Activated T-cell treated with anti-CD3 and anti-CD28 coated beads, Interleukin-2, amount 50 U/mL, for 4 hours (primary cell): ENCODE measurements around the gene LRIF1. TPM values are rescaled to one million over a fixed set of nuclear protein-coding genes. Genes with fewer than 3 reads are reported as not detected.
"Not testable (repeated sequence)": the region's sequence is repeated elsewhere in the genome, so short reads cannot be mapped to it uniquely, and the experiment has no call there.

Experiments used
- ATAC-seq, 2 donors: fragments of 200-7000 bp; cut with Tn5 transposase; one replicate each; pipeline ENCODE4 v1.10.0; 2021
- DNase-seq: peaks from one replicate; pipeline ENCODE4 v3.0.0-alpha.2; 2020
- H3K27me3 Mint-ChIP-seq: one replicate; pipeline ENCODE4 v1.8.0; 2021; ENCODE audit warnings: low read depth, mixed read lengths
- H3K36me3 Mint-ChIP-seq: one replicate; pipeline ENCODE4 v1.8.0; 2022; ENCODE audit warnings: mixed read lengths; ENCODE audit not compliant: insufficient read depth
- H3K4me1 Mint-ChIP-seq: one replicate; pipeline ENCODE4 v1.8.0; 2021; ENCODE audit warnings: low read depth, mixed read lengths
- H3K4me3 Mint-ChIP-seq: one replicate; pipeline ENCODE4 v1.8.0; 2021; ENCODE audit warnings: mild to moderate bottlenecking, moderate library complexity, mixed read lengths
- H3K9me3 Mint-ChIP-seq: one replicate; pipeline ENCODE4 v1.8.0; 2021; ENCODE audit warnings: mixed read lengths
- total RNA-seq, 3 donors: library from RNA; stranded (reverse); gene quantifications; one replicate each; pipeline ENCODE4 v1.2.1, GENCODE V29; 2021

The LRIF1 gene
- total RNA-seq, 3 donors from 2014 or later: 7.5 to 10.1 (median 9.5) TPM

DNA sequence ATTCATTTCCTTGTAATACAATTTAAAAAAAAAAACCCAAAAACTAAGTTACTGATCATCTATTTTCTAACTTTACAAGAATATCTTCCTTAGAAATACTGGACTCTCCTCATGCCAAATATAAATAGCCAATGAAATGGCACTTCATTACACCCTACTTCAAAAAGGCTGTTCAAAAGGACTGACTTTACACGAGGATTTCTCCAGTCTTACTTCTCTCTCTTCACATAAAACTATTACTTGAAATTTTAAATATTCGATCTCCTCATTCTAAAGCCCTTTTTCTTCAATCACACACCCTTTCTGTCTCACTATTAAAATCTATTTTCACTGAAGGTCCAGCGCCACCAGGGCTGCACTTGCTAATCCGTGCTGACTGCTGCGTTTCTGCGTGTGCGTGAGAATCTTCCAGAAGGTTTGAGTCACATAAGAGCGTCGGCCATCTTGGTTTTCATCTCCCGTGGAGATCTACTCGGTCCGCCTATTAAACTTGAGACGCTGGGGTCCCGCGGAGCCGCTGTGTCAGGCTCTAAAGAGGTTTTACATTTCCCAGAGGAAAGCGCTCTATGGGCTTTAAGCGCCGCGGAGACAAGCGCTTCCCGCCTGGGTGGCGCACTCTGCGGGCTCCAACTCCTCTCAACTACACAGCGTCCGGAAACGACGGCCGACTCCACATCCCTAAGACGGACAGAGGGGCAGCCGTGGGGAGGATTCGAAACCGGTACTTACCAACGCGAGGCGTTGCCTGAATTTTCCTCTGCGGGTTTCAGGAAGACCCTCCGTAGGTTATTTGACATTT, 631 bp downstream of the LRIF1 start:
- DNase-seq: peak; percentile 45
- peak overlapping the region; percentile 89 for H3K4me3 Mint-ChIP-seq
- peaks cover 42% of the 10 kb centered on the region for H3K9me3 Mint-ChIP-seq
- peaks cover 3% of the 10 kb centered on the region for H3K27me3 Mint-ChIP-seq
- peak; percentile 25 to 34 for ATAC-seq
- peaks cover 37% of the 10 kb centered on the region for H3K4me1 Mint-ChIP-seq
- H3K36me3 Mint-ChIP-seq: peaks cover 27% of the 10 kb centered on the region

DNA sequence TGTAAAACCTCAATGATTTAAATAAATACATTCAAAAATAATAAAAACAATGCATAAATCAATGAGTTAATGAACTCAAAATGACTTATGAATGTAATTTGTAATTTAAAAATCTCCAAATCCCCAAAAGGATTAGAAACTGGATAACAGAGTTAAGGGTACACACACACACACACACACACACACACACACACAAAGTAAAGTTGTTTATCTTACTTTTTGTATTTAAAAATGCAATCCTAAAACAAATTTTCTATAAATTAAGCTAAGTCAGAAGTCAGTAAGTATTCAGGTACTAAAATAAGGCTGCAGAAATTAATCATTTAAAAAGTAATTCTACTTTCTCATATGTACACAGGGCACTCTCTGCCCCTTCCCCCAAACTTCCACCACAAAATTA, 1.8 kb downstream of the LRIF1 start:
- ATAC-seq (no peak), DNase-seq (no peak)
- H3K4me1 Mint-ChIP-seq: peaks cover 37% of the 10 kb centered on the region
- H3K27me3 Mint-ChIP-seq: no peaks in the 10 kb centered on the region
- H3K4me3 Mint-ChIP-seq: no peak overlapping the region
- H3K36me3 Mint-ChIP-seq: peaks cover 27% of the 10 kb centered on the region
- peaks cover 38% of the 10 kb centered on the region for H3K9me3 Mint-ChIP-seq

DNA sequence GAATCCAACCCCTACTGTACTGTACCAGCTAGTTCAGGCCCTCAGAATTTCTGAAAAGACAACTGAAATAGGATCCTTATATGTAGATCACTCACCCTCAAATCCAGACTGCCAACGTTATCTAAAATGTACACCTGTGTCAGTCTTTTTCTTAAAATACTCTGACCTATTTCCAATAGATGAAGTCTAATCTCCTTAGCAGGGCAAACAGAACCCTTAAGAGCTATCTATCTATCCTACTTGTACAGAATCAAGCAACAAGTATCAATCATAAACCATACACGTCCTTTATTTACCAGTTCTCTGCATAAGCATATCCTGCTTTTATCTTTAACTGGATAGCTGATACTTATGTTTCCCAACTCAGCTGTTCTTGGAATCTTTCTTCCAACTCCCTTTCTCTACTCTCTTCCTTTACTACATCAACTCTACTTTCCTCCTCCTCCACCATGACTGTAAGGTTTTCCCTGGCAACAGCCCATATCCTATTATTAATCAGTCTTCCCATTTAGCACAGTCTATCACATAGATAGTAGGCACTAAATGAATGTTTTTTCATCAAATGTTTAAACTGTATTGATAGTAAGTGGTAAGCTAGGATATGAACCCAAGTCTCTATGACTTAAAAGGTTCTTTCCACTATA, 2.8 kb downstream of the LRIF1 start:
- H3K4me1 Mint-ChIP-seq: peaks cover 37% of the 10 kb centered on the region
- ATAC-seq: no peak
- H3K4me3 Mint-ChIP-seq: no peak overlapping the region
- no peaks in the 10 kb centered on the region for H3K27me3 Mint-ChIP-seq
- H3K9me3 Mint-ChIP-seq: peaks cover 38% of the 10 kb centered on the region
- peaks cover 27% of the 10 kb centered on the region for H3K36me3 Mint-ChIP-seq
- DNase-seq: no peak

DNA sequence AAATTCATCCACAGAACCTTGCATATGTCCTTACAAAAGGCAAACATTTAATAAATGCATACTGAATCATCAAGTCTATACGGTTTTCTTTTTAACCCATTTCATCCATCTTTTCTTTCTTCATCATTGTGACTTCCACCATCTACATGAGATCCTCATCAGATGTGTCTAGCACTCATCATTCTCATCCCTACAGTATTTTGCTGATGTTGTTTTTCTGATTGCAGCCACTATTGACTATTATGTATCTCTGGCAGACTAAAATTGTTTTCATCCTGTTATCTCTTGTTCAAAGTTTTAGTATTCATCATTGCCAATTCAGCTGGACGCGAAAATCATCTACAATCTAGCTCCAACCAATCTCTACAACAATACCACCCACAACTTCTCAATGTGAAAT, 5.9 kb downstream of the LRIF1 start:
- Mint-ChIP-seq H3K4me1 (peaks cover 19% of the 10 kb centered on the region), H3K9me3 (peaks cover 29% of the 10 kb centered on the region), H3K27me3 (no peaks in the 10 kb centered on the region), H3K36me3 (peaks cover 28% of the 10 kb centered on the region), H3K4me3 (no peak overlapping the region)
- ATAC-seq (no peak), DNase-seq (no peak)

DNA sequence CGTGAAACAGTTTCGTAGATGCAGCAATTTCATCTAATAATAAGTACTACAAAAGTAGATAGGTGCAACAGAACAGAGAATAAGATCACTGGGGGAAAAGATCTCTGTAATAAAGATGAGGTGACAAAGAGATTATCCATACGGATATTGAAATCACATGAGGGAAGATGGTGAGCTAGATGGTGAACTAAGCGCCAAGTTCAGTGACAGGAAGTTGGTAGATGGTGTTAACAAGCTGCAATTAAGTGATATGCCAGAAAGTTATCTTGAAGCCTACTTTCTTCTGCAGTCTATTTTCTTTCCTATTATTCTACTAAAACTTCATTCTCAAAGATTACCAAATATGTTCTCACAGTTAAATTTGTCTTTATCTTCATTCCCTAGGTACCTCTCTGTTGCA, 7.1 kb downstream of the LRIF1 start:
- Mint-ChIP-seq H3K27me3 (no peaks in the 10 kb centered on the region), H3K4me3 (no peak overlapping the region), H3K36me3 (peaks cover 33% of the 10 kb centered on the region), H3K9me3 (peaks cover 27% of the 10 kb centered on the region), H3K4me1 (peaks cover 15% of the 10 kb centered on the region)
- ATAC-seq (no peak), DNase-seq (no peak)

DNA sequence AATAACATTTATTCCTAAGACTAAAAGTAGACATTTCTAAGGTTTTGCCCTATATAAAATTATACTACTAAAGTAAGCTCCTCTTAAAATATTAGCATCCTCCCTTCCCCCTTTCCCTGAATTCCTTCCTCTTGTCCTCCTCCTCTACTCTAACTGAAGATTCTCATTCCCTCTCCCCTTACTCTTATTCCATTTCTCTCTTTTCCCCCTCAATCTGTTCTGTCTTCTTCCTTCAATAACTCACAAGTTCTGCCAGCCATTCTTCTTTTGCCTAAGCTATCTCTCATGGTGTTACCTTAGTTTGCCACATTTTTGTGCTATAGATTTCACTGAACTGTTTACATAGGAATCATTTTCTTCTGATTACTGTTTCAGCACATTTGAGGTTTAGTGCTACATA, 10.7 kb downstream of the LRIF1 start:
- DNase-seq (no peak), ATAC-seq (no peak)
- Mint-ChIP-seq H3K27me3 (no peaks in the 10 kb centered on the region), H3K9me3 (peaks cover 32% of the 10 kb centered on the region), H3K4me1 (no peaks in the 10 kb centered on the region), H3K36me3 (peaks cover 45% of the 10 kb centered on the region), H3K4me3 (no peak overlapping the region)

DNA sequence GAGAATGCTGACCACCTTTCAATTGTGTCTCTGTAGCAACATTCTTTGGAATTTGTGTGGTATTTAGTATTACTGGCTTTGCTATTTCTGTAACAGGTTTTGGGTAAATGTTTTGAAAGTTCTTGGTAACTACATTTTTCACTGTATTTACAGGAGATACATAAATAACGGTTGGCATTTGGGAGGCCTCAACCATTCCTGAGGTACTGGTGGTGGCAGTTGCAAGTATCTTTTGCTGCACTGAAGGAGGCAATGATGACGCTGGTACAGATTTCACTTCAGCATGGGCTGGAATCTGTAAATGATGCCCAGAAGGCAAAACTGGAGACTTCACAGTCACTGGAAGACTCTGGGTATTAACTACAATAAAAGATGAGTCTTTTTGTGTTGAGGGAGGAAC, 11.7 kb downstream of the LRIF1 start:
- Mint-ChIP-seq H3K27me3 (no peaks in the 10 kb centered on the region), H3K36me3 (peaks cover 51% of the 10 kb centered on the region), H3K4me1 (no peaks in the 10 kb centered on the region), H3K9me3 (peaks cover 32% of the 10 kb centered on the region), H3K4me3 (no peak overlapping the region)
- ATAC-seq: no peak
- DNase-seq: no peak

DNA sequence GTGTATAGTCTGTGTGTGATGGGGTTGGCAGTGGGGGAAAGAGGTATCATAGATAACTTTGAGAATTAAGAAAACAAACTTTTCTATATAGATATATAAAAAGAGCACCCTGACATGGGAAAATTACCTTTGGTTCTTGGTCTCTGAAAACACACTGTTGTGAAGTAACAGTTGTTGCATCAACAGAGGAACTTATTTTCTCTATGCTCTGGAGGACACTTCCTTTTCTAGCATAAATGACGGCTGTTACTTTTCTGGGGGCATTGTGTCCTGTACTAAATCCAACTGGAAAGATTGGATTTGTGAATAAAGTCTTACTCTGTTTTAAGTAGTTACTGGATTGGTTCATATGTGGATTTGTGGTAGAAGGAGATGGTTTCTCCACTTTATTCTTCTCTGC, 12.6 kb downstream of the LRIF1 start:
- peaks cover 54% of the 10 kb centered on the region for H3K36me3 Mint-ChIP-seq
- no peak overlapping the region for H3K4me3 Mint-ChIP-seq
- ATAC-seq: no peak
- no peaks in the 10 kb centered on the region for H3K4me1 Mint-ChIP-seq
- peaks cover 32% of the 10 kb centered on the region for H3K9me3 Mint-ChIP-seq
- no peak for DNase-seq
- no peaks in the 10 kb centered on the region for H3K27me3 Mint-ChIP-seq

DNA sequence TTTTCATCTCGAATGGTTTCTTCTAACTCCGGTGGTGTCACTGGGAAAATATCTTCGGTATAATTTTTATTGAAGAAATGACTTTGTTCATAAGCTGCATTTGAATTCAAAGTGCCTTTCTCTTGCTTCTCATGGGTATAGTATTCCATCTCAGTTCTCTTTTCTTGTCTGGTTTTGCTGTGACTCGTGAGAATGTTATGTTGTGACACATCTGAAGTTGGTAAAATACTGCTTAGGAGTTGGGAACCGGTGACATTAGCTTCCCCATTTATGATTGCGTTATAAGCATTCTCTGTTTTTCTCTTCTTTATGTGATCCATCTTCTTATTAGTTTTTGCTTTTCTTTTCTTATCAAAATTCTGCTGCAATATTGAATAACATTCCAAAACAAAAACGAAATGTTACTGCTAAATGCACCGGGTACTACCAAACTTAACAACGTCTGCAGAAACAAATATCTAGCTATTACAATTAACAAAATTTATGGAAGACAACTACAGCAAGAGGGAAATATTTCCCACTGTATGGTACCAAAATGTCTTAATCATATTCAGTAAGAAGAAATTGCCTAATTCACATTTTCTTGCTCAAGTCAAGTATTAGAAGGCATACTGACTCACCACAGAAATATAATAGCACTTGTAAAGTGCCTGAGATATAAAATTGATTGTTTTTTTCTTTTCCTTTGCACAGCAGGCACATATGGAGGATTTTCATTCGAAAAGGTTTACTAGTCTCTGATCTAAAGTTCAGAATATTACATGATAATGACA, 15.5 kb downstream of the LRIF1 start:
- Mint-ChIP-seq H3K9me3 (peaks cover 27% of the 10 kb centered on the region), H3K36me3 (peaks cover 52% of the 10 kb centered on the region)

DNA sequence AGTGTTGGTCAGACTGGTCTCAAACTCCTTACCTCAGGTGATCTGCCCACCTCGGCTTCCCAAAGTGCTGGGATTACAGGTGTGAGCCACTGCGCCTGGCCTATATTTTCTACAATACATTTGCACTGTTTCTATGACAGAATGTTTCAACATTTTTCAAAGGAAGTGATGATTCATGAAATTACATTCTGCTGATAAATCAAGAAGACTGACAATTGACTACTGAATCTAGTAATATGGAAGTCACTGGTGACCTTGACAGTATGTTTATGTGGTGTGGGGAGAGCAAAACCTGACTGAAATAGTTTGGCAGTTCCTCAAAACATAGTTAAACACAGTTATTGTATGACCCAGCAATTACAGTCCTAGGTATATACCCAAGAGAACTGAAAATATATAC, 18.1 kb downstream of the LRIF1 start:
- no peak for DNase-seq
- Mint-ChIP-seq H3K36me3 (peaks cover 33% of the 10 kb centered on the region), H3K4me3 (no peak overlapping the region), H3K4me1 (no peaks in the 10 kb centered on the region), H3K9me3 (peaks cover 14% of the 10 kb centered on the region), H3K27me3 (no peaks in the 10 kb centered on the region)
- ATAC-seq: no peak

More for the DNA sequence above, 15.5 kb downstream of the LRIF1 start:
- no peak overlapping the region for H3K4me3 Mint-ChIP-seq
- DNase-seq: no peak
- H3K27me3 Mint-ChIP-seq: no peaks in the 10 kb centered on the region
- no peak for ATAC-seq
- H3K4me1 Mint-ChIP-seq: no peaks in the 10 kb centered on the region

DNA sequence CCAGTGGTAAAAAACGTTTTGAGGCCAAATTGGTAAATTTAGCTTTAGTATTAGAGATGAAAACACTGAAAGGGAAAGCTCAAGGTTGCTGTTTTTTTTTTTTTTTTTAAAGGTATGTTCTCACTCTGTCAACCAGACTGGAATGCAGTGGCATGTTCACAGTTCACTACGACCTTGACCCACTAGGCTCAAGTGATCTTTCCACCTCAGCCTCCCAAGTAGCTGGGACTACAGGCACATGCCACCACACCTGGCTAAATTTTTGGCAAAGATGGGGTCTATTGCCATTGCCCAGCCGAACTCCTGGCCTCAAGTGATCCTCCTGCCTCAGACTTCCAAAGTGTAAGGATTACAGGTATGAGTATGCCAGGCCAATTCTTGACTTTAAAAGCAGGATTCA, 18.9 kb downstream of the LRIF1 start:
- DNase-seq (no peak), ATAC-seq (no peak)
- H3K36me3 Mint-ChIP-seq: peaks cover 26% of the 10 kb centered on the region
- H3K4me1 Mint-ChIP-seq: no peaks in the 10 kb centered on the region
- no peaks in the 10 kb centered on the region for H3K27me3 Mint-ChIP-seq
- no peak overlapping the region for H3K4me3 Mint-ChIP-seq
- H3K9me3 Mint-ChIP-seq: peaks cover 14% of the 10 kb centered on the region

DNA sequence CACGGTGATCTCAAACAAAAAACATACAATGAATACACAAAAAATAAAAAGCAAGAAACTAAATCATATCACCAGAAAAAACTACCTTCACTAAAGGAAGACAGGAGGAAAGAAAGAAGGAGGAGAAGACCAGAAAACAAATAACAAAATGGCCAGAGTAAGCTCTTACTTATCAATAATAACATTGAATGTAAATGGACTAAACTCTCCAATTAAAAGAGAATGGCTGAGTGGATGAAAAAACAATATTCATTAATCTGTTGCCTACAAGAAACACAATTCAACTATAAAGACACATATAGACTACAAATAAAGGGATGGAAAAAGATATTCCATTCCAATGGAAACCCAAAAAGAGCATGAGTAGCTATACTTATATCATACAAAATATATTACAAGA, 27.2 kb downstream of the LRIF1 start:
- DNase-seq (no peak), ATAC-seq (no peak)
- Mint-ChIP-seq H3K4me1 (no peaks in the 10 kb centered on the region), H3K36me3 (peaks cover 13% of the 10 kb centered on the region), H3K9me3 (peaks cover 49% of the 10 kb centered on the region), H3K4me3 (no peak overlapping the region), H3K27me3 (no peaks in the 10 kb centered on the region)

DNA sequence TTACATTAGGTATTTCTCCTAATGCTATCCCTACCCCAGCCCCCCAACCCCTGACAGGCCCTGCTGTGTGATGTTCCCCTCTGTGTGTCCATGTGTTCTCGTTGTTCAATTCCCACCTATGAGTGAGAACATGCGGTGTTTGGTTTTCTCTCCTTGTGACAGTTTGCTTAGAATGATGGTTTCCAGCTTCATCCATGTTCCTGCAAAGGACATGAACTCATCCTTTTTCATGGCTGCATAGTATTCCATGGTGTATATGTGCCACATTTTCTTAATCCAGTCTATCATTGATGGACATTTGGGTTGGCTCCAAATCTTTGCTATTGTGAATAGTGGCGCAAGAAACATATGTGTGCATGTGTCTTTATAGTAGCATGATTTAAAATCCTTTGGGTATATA, 32.6 kb downstream of the LRIF1 start:
- H3K36me3 Mint-ChIP-seq: peaks cover 16% of the 10 kb centered on the region

DNA sequence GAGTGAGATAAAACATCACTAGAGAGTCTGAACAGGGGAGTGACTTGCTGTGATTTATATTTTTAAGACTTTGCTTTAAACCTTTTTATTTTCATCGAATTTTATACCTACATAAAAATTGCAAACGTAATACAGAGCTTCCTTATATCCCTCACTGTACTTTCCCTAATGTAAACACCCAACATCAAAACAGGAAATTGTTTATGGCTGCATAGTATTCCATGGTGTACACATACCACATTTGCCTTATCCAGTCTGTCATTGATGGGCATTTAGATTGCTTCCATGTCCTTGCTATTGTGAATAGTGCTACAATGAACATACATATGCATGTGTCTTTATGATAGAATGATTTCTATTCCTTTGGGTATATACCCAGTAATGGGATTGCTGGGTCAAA, 34.8 kb downstream of the LRIF1 start:
- H3K27me3 Mint-ChIP-seq: no peaks in the 10 kb centered on the region
- ATAC-seq: no peak
- H3K36me3 Mint-ChIP-seq: peaks cover 16% of the 10 kb centered on the region
- H3K4me1 Mint-ChIP-seq: no peaks in the 10 kb centered on the region
- H3K4me3 Mint-ChIP-seq: no peak overlapping the region
- peaks cover 25% of the 10 kb centered on the region for H3K9me3 Mint-ChIP-seq
- DNase-seq: no peak

More for the DNA sequence above, 32.6 kb downstream of the LRIF1 start:
- not testable (repeated sequence) for H3K4me1 Mint-ChIP-seq, DNase-seq, H3K4me3 Mint-ChIP-seq, H3K27me3 Mint-ChIP-seq, ATAC-seq
- H3K9me3 Mint-ChIP-seq: peaks cover 38% of the 10 kb centered on the region
